ENCODE measurements around the gene ZAP70. TPM values are rescaled to one million over a fixed set of nuclear protein-coding genes. Genes with fewer than 3 reads are reported as not detected.

The ZAP70 gene
- total RNA-seq, 2 donors from 2014 or later = 0.86 to 1.4 TPM

DNA sequence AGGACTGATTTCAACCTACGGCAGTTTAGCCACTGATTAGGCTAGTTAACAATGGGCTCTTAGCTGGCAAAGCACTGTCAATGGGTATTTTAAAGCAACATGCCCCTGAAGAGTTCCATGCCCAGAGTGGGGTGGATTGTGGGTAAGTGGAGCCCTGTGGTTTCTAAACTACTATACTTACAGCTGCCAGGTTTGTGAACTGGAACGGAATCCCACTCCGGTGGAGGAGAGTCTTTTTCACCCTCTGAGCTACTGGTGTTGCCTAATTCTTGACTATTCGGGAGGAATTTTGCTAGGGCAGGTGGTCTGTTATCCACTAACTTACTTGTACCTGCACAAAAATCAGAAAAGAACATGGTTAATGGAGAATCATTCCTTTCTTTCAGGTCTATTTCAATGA, 52.6 kb downstream of the ZAP70 start:
- peaks cover 0 to 45% of the 10 kb centered on the region in 2 donors for H3K4me1 ChIP-seq
- no peak overlapping the region for H3K27ac ChIP-seq
- H3K4me3 ChIP-seq = no peak overlapping the region
- DNase-seq (ENCODE audit: low spot score) = no peak
- peaks cover 25% of the 10 kb centered on the region for H3K36me3 ChIP-seq
- H3K27me3 ChIP-seq = no peaks in the 10 kb centered on the region
- TF ChIP-seq, protein P1, sequence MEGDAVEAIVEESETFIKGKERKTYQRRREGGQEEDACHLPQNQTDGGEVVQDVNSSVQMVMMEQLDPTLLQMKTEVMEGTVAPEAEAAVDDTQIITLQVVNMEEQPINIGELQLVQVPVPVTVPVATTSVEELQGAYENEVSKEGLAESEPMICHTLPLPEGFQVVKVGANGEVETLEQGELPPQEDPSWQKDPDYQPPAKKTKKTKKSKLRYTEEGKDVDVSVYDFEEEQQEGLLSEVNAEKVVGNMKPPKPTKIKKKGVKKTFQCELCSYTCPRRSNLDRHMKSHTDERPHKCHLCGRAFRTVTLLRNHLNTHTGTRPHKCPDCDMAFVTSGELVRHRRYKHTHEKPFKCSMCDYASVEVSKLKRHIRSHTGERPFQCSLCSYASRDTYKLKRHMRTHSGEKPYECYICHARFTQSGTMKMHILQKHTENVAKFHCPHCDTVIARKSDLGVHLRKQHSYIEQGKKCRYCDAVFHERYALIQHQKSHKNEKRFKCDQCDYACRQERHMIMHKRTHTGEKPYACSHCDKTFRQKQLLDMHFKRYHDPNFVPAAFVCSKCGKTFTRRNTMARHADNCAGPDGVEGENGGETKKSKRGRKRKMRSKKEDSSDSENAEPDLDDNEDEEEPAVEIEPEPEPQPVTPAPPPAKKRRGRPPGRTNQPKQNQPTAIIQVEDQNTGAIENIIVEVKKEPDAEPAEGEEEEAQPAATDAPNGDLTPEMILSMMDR (IDR thresholded peaks at IDR 0.05) = no peak
- no peaks in the 10 kb centered on the region for H3K9me3 ChIP-seq

DNA sequence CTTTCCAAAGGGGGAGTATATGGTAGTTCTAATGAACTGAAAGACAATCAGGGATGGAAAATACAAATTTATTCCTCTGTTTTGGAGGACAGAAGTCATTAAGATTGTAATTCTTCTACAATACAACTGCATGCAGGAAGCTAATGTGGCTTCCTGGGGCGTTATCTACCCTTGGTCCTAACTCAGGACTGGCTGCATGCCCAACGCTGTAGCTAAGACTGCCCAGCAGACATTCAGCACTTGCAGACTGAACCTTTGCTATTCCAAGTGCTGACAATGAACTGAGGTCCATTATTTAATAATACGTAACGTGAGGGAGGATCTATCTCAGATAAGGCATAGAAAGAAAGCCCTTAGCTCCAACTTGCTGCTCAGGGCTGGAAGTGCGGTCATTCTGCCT, 53.2 kb downstream of the ZAP70 start:
- Histone ChIP-seq H3K4me3 (no peak overlapping the region), H3K27me3 (no peaks in the 10 kb centered on the region), H3K27ac (no peak overlapping the region), H3K4me1 (peaks cover 0 to 45% of the 10 kb centered on the region in 2 donors), H3K9me3 (no peaks in the 10 kb centered on the region), H3K36me3 (peaks cover 21% of the 10 kb centered on the region)
- TF ChIP-seq, protein P1 (IDR thresholded peaks at IDR 0.05) = no peak
- no peak for DNase-seq (ENCODE audit: low spot score)

DNA sequence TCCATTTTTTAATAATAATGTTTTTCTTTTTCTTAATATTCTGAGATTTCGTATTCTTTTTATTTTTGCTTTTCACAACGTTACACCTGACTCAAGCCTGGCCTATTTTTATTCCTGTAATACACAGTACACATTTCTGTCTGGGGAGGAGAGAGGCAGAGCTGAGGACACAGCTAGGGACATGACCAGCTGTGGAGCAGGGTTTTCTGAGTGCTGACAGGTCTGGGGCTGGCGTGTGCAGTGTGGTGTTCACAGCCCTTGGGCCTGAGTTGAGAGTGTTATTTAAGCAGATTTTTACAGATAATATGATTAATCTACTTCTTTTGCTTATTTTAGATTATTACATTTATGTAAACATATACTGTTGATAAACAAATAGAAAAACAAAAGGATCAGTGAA, 55.9 kb downstream of the ZAP70 start:
- peak overlapping the region; percentile 41 to 66 for H3K27ac ChIP-seq
- peaks cover 0 to 45% of the 10 kb centered on the region in 2 donors for H3K4me1 ChIP-seq
- TF ChIP-seq, protein P1 (IDR thresholded peaks at IDR 0.05) = no peak
- no peak for DNase-seq (ENCODE audit: low spot score)
- H3K4me3 ChIP-seq = no peak overlapping the region
- H3K36me3 ChIP-seq = peaks cover 13% of the 10 kb centered on the region
- H3K27me3 ChIP-seq = no peaks in the 10 kb centered on the region
- no peaks in the 10 kb centered on the region for H3K9me3 ChIP-seq

DNA sequence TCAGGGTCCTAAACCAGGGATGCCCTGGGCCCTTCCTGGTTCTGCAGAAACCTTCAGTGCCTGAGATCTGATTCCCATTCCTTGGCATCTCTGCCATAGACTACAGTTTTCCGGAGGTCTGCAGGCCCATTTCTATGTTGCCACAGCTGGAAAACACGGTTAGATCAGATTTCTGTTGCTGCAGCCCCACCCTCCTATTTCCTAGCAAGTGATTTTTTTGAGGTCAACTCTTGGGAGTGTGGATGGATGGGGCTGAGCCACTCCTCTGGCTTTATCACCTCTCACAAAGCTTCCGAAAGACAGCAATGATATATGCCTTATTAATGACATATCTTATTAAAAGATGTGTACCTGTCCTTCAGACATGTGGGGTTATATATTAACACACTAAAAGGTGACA, 56.3 kb downstream of the ZAP70 start:
- no peak overlapping the region for H3K4me3 ChIP-seq
- H3K9me3 ChIP-seq = no peaks in the 10 kb centered on the region
- peaks cover 13% of the 10 kb centered on the region for H3K36me3 ChIP-seq
- H3K27ac ChIP-seq = peak overlapping the region in 1 of 2 donors; percentile 66
- TF ChIP-seq, protein P1 (IDR thresholded peaks at IDR 0.05) = no peak
- peaks cover 0 to 47% of the 10 kb centered on the region in 2 donors for H3K4me1 ChIP-seq
- DNase-seq (ENCODE audit: low spot score) = no peak
- H3K27me3 ChIP-seq = no peaks in the 10 kb centered on the region

DNA sequence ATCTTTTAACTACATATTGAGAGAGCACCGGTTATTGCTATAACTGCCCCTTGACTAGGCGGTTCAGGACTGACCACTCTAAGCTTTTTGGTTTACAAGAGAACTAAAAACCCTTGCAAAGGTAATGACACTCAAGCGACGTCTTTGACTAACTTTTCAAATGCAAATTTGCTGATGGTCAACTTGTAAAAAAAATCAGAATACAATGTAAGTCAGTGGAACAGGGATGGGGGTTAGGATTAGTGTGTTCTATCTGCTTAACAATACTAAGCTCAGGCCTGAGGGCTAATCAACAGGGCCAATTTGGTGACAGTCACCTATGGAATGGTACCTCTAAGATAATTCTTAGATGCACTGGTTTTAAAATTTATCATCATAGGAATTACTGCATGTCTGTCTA, 57.1 kb downstream of the ZAP70 start:
- H3K36me3 ChIP-seq = peaks cover 14% of the 10 kb centered on the region

DNA sequence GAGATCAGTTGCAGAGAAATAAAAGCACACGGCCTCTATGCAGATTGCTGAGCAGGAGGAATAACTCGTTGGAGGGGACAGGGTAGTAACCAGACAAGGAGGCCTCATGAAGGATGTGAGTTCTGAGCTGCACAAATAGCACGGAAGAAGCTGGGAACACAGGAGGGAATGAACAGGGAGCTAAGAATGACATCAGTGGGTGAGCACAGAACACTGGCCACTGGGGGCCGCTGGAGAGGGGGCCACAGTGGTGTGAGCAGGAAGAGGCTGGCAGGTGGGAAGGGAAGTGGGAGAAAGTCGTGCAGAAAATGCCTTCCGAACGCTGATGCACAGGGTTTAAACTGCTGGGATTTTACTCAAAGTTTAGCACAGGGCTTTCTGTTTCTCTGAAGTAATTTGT, 61.0 kb downstream of the ZAP70 start:
- H3K4me3 ChIP-seq = no peak overlapping the region
- no peaks in the 10 kb centered on the region for H3K9me3 ChIP-seq
- peaks cover 0 to 18% of the 10 kb centered on the region in 2 donors for H3K4me1 ChIP-seq
- DNase-seq (ENCODE audit: low spot score) = no peak
- H3K27me3 ChIP-seq = no peaks in the 10 kb centered on the region
- H3K36me3 ChIP-seq = peaks cover 19% of the 10 kb centered on the region
- TF ChIP-seq, protein P1 (IDR thresholded peaks at IDR 0.05) = peak in 1 of 2 donors; percentile 58
- H3K27ac ChIP-seq = no peak overlapping the region

More for the DNA sequence above, 57.1 kb downstream of the ZAP70 start:
- no peak overlapping the region for H3K27ac ChIP-seq
- no peaks in the 10 kb centered on the region for H3K27me3 ChIP-seq
- no peak for DNase-seq (ENCODE audit: low spot score)
- no peak overlapping the region for H3K4me3 ChIP-seq
- no peaks in the 10 kb centered on the region for H3K9me3 ChIP-seq
- TF ChIP-seq, protein P1 (IDR thresholded peaks at IDR 0.05) = no peak
- H3K4me1 ChIP-seq = peaks cover 0 to 52% of the 10 kb centered on the region in 2 donors

Data from right atrium auricular region (tissue), 2 donors.